ENCODE results near the gene VSTM2L. TPM values are rescaled to one million over a fixed set of nuclear protein-coding genes. Genes with fewer than 3 reads are reported as not detected.

Gene VSTM2L
- total RNA-seq, 1 donor from 2014 or later, result 0.20 TPM

- DNase-seq (ENCODE audit: low read depth, low spot score), result no peak
These were observed 14.5 kb downstream of the VSTM2L start for GRCh38 chr20:37917461-37917860.

DNA sequence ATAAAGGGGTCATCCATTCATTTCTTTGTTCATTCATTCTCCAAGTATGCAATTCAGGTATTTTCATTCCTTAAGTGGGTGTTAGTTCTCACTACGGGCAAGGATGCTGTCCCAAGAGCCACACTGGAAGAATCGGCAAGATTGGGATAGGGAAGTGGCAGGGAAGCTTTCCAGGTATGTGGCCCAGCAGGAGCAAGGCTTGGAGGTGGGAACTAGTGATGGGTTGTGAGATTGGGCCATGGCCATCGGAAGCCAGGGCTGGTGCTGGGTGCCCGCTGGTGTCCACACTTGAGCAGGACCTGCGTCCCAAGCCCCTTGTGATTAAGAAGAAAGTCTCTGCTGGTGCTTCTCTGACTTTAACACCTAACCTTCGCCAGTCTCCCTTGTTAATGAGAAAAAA is 15.1 kb downstream of the VSTM2L start:
- DNase-seq (ENCODE audit: low read depth, low spot score), result no peak

- no peak for DNase-seq (ENCODE audit: low read depth, low spot score)
These were observed 16.6 kb downstream of the VSTM2L start for GRCh38 chr20:37919389-37920040.

DNA sequence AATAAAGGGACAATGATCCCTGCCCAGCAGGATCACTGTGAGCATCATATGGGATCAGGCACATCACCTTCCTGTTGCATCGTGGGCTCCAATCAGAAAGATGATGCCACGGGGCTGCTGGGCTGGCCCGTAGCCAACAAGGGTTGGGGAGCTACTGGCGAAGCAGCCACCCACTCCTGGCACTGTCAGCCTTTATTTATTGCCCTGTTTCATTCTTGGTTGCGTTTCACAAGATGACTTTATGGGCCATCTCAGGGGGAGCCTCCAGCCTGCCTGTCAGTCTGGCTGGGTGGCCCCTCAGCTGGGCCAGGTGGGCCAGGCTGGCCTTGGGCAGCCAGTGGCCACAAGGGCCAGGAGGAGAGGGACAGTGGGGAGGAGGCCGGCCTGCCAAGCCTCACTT is 17.3 kb downstream of the VSTM2L start:
- DNase-seq (ENCODE audit: low read depth, low spot score), result no peak

GRCh38 chr20:37920679-37921322 is 17.9 kb downstream of the VSTM2L start:
- no peak for DNase-seq (ENCODE audit: low read depth, low spot score)

GRCh38 chr20:37921341-37921929 is 18.5 kb downstream of the VSTM2L start:
- no peak for DNase-seq (ENCODE audit: low read depth, low spot score)

- no peak for DNase-seq (ENCODE audit: low read depth, low spot score)
These were observed 19.1 kb downstream of the VSTM2L start for GRCh38 chr20:37922016-37922415.

GRCh38 chr20:37925265-37926165 is 22.6 kb downstream of the VSTM2L start:
- no peak for DNase-seq (ENCODE audit: low read depth, low spot score)

- DNase-seq (ENCODE audit: low read depth, low spot score), result no peak
These were observed 23.7 kb downstream of the VSTM2L start for GRCh38 chr20:37926612-37927011.

DNA sequence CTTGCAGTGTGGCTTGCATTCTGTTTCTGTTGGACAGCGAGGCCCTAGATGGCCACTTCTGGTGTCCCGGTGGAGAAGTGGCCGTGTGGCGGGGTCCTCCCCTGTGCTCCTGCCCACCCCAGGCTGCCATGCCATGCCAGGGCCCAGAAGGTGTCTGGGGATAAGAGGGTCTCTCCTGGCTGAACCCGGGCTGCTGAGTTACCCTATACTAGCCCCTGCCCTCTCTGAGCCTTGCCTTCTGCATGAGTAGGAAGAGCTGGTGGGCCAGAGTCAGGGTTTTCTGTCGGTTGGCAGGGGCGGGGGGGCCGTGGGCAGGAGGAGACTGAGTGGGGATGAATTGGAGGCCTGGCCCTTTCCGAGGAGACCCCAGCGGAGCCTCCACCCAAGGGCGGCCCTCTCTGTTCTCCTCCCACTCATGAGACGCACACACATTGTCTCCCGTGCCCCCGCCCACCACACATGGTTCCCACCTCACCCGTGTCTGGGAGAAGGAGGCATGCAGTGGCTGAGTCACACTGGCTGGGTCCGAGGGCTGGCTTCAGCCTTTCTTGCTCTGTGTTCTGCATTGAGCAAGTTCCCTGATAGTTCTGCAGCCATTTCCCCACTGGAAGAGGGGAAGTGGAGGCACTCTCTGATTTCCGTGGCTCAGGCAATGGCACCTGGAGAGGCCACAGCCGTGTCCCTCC is 24.6 kb downstream of the VSTM2L start:
- no peak for DNase-seq (ENCODE audit: low read depth, low spot score)

DNA sequence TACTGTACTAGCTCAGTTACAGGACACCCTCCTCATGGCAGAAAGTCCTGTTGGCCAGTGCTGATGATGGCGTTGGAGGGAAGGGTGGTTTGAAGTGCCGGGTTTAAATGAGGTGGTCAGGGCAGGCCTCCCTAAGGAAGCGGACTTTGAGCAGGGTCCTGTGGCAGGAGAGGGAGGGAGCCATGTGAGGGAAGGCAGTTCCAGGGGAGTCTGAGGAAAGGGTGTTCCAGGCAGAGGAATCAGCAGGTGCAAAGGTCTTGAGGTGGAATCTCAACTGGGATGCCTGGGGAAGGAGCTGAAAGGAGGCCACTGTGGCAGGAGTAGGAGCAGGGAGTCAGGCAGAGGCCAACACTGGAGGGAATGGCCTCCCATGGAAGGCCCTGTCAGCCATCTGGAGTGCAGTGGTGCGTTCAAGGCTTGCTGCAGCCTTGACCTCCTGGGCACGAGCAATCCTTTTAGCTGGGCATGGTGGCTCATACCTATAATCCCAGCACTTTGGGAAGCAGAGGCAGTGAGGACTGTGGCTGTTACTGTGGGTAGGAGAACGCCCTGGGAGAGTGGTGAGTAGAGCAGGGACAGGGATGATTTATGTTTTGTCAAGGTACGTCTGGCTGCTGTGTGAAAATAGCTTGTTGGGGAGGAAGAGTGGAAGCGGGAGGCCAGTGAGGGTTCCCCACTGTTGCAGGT is 26.2 kb downstream of the VSTM2L start:
- no peak for DNase-seq (ENCODE audit: low read depth, low spot score)

DNA sequence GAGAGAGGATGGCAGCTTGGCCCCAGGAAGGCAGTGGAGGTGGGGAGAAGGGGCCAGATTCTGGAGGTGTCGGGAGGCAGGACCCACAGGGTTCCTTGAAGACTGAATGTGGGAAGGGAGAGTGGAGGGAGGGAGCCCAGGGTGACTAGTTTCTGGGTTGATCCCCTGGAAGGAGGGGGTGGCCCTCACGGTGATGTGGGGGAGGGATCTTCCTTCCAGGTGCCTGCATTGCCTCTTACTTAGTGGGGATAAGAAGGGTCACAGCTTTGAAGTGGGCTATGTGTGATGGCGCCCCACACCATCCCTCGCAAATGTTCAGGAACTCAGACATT is 26.7 kb downstream of the VSTM2L start:
- no peak for DNase-seq (ENCODE audit: low read depth, low spot score)

DNA sequence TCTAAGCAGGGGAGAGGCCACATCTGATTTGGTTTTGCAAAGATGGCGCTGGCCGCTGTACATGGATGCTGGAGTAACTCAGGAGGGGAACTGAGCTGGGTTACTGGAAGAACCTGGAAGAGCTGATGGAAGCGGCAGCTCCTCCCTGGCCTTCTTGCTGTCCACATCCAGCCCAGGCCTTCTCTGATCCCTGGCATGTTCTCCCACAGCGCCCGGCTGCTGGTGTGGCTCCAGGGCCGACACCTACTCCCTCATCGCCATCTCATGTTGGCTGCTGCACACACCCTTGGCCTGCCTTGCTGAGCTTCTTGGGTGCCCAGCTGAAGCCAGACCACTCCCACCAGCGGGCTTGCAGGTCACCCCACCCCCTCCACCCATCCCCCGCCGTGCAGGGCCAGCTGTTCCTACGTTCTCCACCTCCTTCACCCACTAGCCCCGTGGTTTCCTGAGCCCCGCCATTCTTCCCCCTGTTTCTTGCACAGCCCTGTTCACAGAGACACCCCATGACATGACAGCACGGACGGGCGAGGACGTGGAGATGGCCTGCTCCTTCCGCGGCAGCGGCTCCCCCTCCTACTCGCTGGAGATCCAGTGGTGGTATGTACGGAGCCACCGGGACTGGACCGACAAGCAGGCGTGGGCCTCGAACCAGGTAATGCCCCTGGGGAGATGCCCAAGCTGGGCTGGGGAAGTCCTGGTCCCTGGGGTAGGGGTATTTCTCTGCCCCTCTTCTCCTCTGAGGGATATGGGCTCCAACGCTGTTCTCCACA is 28.4 kb downstream of the VSTM2L start:
- DNase-seq (ENCODE audit: low read depth, low spot score), result no peak

DNA sequence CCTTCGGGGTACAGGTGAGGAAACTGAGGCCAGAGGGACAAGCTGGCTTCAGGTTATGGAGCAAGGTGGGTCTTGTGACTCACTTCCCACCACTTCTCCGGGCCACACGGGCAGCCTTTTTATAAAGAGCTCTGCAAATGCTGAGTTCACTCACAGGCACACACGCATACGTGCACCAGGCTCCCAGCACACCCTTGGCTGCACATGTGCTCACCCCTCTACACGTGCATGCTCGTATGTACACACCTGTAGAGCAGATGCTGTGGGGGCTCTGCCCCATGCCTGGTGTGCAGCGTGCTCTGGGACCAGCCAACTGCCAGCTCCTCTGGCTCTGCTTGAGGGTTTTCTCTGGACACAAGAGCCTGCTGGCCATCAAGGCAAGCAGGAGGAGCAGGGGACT is 29.1 kb downstream of the VSTM2L start:
- DNase-seq (ENCODE audit: low read depth, low spot score), result no peak

- DNase-seq (ENCODE audit: low read depth, low spot score), result no peak
These were observed 30.0 kb downstream of the VSTM2L start for GRCh38 chr20:37932919-37933318.

DNA sequence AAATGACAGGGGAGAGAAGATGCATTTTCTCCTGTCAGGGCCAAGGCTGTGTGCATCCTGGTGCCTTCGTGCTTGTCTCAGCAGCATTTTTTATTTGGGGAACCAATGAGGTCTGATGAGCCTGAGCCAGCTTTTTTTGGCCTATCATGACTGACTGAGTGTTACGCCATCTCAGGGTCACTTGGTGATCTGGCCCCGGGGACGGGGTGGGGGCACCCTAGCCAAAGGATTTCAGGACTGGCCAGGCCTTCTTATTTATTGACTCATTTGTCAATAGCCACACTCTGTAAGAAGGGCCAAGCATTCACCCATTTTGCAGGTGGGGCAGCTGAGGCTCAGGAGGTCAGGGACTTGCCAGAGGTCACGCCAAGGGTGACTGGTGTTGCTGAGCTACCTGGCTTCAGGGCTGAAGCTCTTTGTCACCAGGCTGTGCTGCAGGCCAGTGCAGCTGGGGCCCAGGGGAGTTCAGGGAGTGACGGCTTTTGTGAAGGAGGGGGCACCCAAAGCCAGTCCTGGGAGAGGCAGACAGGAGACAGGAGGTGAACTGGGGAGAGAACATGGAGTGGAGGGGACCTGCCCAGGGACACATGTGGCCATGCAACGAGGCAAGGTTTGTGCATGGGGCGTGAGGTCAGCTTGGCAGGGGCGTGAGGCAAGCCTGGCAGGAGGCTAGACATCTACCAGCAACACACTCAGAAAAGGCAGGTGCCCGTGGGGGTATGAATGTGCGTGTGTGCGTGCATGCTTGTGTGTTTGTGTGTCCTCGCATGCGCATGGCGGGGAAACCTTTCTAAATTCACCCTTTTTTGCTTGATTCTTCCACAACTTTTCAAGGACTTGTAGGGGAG is 31.1 kb downstream of the VSTM2L start:
- DNase-seq (ENCODE audit: low read depth, low spot score), result no peak

- DNase-seq (ENCODE audit: low read depth, low spot score), result no peak
These were observed 31.9 kb downstream of the VSTM2L start for GRCh38 chr20:37934634-37935375.

GRCh38 chr20:37935435-37935834 is 32.5 kb downstream of the VSTM2L start:
- no peak for DNase-seq (ENCODE audit: low read depth, low spot score)

DNA sequence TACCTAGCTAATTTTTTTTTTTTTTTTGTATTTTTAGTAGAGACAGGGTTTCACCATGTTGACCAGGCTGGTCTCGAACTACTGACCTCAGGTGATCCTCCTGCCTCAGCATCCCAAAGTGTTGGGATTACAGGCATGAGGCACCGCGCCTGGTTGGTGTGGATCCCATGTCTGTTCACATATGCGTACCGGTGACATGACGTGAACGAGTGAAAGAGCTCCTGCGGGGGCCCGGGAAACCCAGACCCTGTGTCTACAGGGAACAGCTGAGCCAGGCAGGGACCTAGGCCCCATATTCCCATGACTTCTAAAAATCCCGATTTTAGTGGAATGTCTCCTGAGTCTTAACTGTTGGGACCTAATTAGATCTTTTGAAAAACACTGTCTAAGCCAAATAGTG is 33.1 kb downstream of the VSTM2L start:
- no peak for DNase-seq (ENCODE audit: low read depth, low spot score)

Data from pulmonary artery endothelial cell (primary cell).